Measurements from ENCODE around the gene UBTFL1.
"Not testable (repeated sequence)": the region's sequence is repeated elsewhere in the genome, so short reads cannot be mapped to it uniquely, and the experiment has no call there.

The UBTFL1 gene

GRCh38 chr11:90085650-90086049, at the start of gene UBTFL1:
Gene UBTFL1, plus strand, starts transcription at chr11:90085950. Its CDS starts 0 bp downstream, at chr11:90085950.
- H3K27ac ChIP-seq (ENCODE audit: low read depth, low read length); H3K4me2 ChIP-seq (ENCODE audit: low read length); H4K20me1 ChIP-seq (ENCODE audit: control insufficient read depth, insufficient read depth, low read depth, low read length); H3K9me2 ChIP-seq (replicated peaks; ENCODE audit: control insufficient read depth, low read length); H3K4me3 ChIP-seq (ENCODE audit: low read length); H3K9me3 ChIP-seq (ENCODE audit: control insufficient read depth, insufficient read depth, low read length); H3K79me2 ChIP-seq (ENCODE audit: control insufficient read depth, low read length); H3K36me3 ChIP-seq (ENCODE audit: control insufficient read depth, low read length); H3K4me1 ChIP-seq (ENCODE audit: control insufficient read depth, low read length); H3F3A ChIP-seq (ENCODE audit: control insufficient read depth, insufficient read depth); H3K27me3 ChIP-seq (ENCODE audit: control insufficient read depth, low read length): not testable (repeated sequence)

DNA sequence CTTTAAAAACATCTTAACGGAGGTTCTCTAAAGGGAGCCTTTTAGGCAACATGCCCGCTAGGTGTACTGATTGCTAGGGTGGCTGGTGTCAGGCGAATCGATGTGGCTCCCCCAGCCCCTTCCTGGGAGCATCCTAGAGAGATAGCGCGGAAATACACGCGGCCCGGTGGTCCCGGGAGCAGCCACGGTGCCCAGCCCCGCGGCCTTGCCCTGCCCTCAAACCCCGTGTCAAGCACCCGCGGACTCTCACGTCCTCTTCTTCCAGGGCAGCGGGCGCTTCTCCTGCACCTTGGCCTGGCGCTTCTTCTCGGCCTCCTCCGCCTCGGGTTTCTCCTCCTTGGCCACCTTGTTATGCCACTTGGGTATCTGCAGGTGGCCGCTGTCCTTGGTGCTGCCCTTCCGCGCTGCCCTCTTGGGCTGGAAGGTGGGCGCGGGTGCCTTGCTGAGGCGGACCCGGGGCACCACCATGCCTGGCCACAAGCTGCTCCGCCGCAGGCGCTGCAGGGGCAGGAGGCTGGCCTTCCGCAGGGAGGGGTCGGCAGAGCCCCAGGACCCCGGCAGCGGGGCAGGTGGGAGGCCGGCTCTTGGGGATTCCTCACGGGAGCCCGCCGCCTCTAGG, 34.0 kb upstream of the UBTFL1 start:
- not testable (repeated sequence) for H3K4me3 ChIP-seq (ENCODE audit: low read length); H3K36me3 ChIP-seq (ENCODE audit: control insufficient read depth, low read length); H4K20me1 ChIP-seq (ENCODE audit: control insufficient read depth, insufficient read depth, low read depth, low read length); H3K79me2 ChIP-seq (ENCODE audit: control insufficient read depth, low read length); H3K4me2 ChIP-seq (ENCODE audit: low read length); H3K4me1 ChIP-seq (ENCODE audit: control insufficient read depth, low read length); H3K9me3 ChIP-seq (ENCODE audit: control insufficient read depth, insufficient read depth, low read length); H3K27ac ChIP-seq (ENCODE audit: low read depth, low read length); H3K9me2 ChIP-seq (replicated peaks; ENCODE audit: control insufficient read depth, low read length); H3K27me3 ChIP-seq (ENCODE audit: control insufficient read depth, low read length); H3F3A ChIP-seq (ENCODE audit: control insufficient read depth, insufficient read depth)

DNA sequence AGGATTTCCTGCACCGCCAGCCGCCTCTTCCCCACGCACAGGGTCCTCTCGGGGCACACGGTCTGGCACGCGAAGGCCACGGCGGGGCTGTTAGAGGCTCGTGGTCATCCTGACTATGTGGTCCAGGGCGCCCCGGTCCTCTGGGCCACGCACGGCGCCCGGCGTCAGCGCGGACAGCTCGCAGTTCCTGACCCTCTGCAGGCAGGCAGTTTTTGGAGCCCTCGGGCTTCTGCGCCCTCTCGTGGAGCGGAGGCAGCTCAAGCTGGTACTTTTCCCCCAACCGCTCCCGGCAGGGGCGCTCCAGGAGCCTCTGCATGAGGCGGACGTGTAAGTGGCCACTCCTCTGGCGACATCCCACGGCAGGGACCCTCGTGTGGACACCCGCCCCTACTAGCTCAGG, 33.4 kb upstream of the UBTFL1 start:
- not testable (repeated sequence) for H3K4me1 ChIP-seq (ENCODE audit: control insufficient read depth, low read length); H3K27ac ChIP-seq (ENCODE audit: low read depth, low read length); H4K20me1 ChIP-seq (ENCODE audit: control insufficient read depth, insufficient read depth, low read depth, low read length); H3K9me3 ChIP-seq (ENCODE audit: control insufficient read depth, insufficient read depth, low read length); H3K4me3 ChIP-seq (ENCODE audit: low read length); H3K9me2 ChIP-seq (replicated peaks; ENCODE audit: control insufficient read depth, low read length); H3K4me2 ChIP-seq (ENCODE audit: low read length); H3K36me3 ChIP-seq (ENCODE audit: control insufficient read depth, low read length); H3K79me2 ChIP-seq (ENCODE audit: control insufficient read depth, low read length); H3K27me3 ChIP-seq (ENCODE audit: control insufficient read depth, low read length); H3F3A ChIP-seq (ENCODE audit: control insufficient read depth, insufficient read depth)

DNA sequence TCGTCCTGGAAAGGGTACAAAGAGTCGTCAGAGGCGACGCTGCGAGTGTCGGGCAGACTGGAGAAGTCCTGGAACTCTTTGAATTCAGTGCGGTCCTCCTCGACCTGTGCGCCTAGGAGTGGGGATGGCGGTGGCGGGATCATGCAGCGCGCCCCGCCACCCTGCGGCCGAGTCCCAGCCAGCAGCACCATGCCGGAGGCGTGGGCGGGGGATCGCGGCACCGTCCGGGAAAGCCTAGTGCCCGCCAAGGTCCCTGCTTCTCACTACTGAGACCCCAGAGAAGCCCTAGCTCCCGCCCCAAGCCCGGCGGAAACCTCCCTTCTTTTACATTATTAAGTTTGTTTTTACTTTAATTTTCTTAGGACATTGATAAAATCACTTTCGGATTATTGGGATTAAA, 32.2 kb upstream of the UBTFL1 start:
- H3K4me3 ChIP-seq (ENCODE audit: low read length); H4K20me1 ChIP-seq (ENCODE audit: control insufficient read depth, insufficient read depth, low read depth, low read length); H3F3A ChIP-seq (ENCODE audit: control insufficient read depth, insufficient read depth); H3K27ac ChIP-seq (ENCODE audit: low read depth, low read length); H3K9me3 ChIP-seq (ENCODE audit: control insufficient read depth, insufficient read depth, low read length); H3K9me2 ChIP-seq (replicated peaks; ENCODE audit: control insufficient read depth, low read length); H3K4me2 ChIP-seq (ENCODE audit: low read length); H3K36me3 ChIP-seq (ENCODE audit: control insufficient read depth, low read length); H3K79me2 ChIP-seq (ENCODE audit: control insufficient read depth, low read length); H3K4me1 ChIP-seq (ENCODE audit: control insufficient read depth, low read length); H3K27me3 ChIP-seq (ENCODE audit: control insufficient read depth, low read length): not testable (repeated sequence)

- not testable (repeated sequence) for H3F3A ChIP-seq (ENCODE audit: control insufficient read depth, insufficient read depth); H3K27me3 ChIP-seq (ENCODE audit: control insufficient read depth, low read length); H3K27ac ChIP-seq (ENCODE audit: low read depth, low read length); H3K4me2 ChIP-seq (ENCODE audit: low read length); H3K4me1 ChIP-seq (ENCODE audit: control insufficient read depth, low read length); H3K4me3 ChIP-seq (ENCODE audit: low read length); H3K9me2 ChIP-seq (replicated peaks; ENCODE audit: control insufficient read depth, low read length); H3K79me2 ChIP-seq (ENCODE audit: control insufficient read depth, low read length); H3K9me3 ChIP-seq (ENCODE audit: control insufficient read depth, insufficient read depth, low read length); H3K36me3 ChIP-seq (ENCODE audit: control insufficient read depth, low read length); H4K20me1 ChIP-seq (ENCODE audit: control insufficient read depth, insufficient read depth, low read depth, low read length)
Measured at GRCh38 chr11:90088731-90089130, 3.0 kb downstream of the UBTFL1 start.

DNA sequence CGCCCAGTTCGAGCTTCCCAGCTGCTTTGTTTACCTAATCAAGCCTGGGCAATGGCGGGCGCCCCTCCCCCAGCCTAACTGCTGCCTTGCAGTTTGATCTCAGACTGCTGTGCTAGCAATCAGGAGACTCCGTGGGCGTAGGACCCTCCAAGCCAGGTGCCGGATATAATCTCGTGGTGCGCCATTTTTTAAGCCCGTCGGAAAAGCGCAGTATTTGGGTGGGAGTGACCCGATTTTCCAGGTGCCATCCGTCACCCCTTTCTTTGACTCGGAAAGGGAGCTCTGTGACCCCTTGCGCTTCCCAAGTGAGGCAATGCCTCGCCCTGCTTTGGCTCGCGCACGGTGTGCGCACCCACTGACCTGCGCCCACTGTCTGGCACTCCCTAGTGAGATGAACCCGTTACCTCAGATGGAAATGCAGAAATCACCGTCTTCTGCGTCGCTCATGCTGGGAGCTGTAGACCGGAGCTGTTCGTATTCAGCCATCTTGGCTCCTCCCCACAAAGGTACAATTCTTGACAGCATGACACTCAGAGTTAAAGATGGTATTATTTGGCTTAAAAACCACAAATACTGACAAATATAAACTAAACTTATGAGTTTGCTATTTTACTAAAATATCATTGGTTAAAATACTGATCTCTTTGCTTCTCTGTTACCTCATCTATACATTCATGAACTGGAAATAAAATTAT, 9.6 kb downstream of the UBTFL1 start:
- H3K36me3 ChIP-seq (ENCODE audit: control insufficient read depth, low read length); H3K4me1 ChIP-seq (ENCODE audit: control insufficient read depth, low read length); H3K9me3 ChIP-seq (ENCODE audit: control insufficient read depth, insufficient read depth, low read length); H3F3A ChIP-seq (ENCODE audit: control insufficient read depth, insufficient read depth); H3K79me2 ChIP-seq (ENCODE audit: control insufficient read depth, low read length); H3K27ac ChIP-seq (ENCODE audit: low read depth, low read length); H3K4me3 ChIP-seq (ENCODE audit: low read length); H3K4me2 ChIP-seq (ENCODE audit: low read length); H4K20me1 ChIP-seq (ENCODE audit: control insufficient read depth, insufficient read depth, low read depth, low read length); H3K27me3 ChIP-seq (ENCODE audit: control insufficient read depth, low read length); H3K9me2 ChIP-seq (replicated peaks; ENCODE audit: control insufficient read depth, low read length): not testable (repeated sequence)

DNA sequence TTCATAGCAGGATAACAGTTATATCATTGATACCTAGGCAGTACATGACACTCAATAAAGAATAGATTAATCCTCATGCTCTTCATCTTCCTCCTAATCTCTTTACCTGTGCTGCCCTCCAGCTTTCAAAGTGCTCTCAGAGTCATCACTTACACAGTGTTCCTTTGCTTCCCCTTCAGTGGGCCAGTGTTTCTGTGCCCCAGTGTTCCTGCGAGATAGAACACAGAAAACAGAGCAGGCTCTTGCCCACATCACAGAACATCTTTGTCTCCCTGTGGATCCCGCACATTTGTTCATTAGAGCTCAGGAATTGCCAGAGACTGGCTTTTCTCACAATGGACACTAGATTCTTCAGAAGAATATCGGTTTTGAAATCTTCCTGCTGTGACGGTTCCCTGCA, 12.5 kb downstream of the UBTFL1 start:
- not testable (repeated sequence) for H4K20me1 ChIP-seq (ENCODE audit: control insufficient read depth, insufficient read depth, low read depth, low read length); H3F3A ChIP-seq (ENCODE audit: control insufficient read depth, insufficient read depth); H3K9me3 ChIP-seq (ENCODE audit: control insufficient read depth, insufficient read depth, low read length); H3K4me2 ChIP-seq (ENCODE audit: low read length); H3K4me3 ChIP-seq (ENCODE audit: low read length); H3K4me1 ChIP-seq (ENCODE audit: control insufficient read depth, low read length); H3K27ac ChIP-seq (ENCODE audit: low read depth, low read length); H3K9me2 ChIP-seq (replicated peaks; ENCODE audit: control insufficient read depth, low read length); H3K27me3 ChIP-seq (ENCODE audit: control insufficient read depth, low read length); H3K36me3 ChIP-seq (ENCODE audit: control insufficient read depth, low read length); H3K79me2 ChIP-seq (ENCODE audit: control insufficient read depth, low read length)

All from DOHH2 (cell line).